OCI-LY1 (cell line): ENCODE results near the gene IL4R.

Experiments
- H2AFZ ChIP-seq: fragments of 200-600 bp; sonication (generic), shearing (Covaris generic); 2 replicates; pipeline ENCODE4 v1.6.0; 2014; ENCODE audit warnings: antibody characterized with exemption, mild to moderate bottlenecking, low read length
- H3F3A ChIP-seq: fragments of 200-600 bp; sonication (generic), shearing (Covaris generic); 2 replicates; pipeline ENCODE4 v1.6.0; 2014; ENCODE audit warnings: mild to moderate bottlenecking, antibody characterized with exemption, low read length, moderate library complexity; ENCODE audit not compliant: insufficient read depth
- H3K27ac ChIP-seq: fragments of 200-600 bp; sonication (generic); 2 replicates; pipeline ENCODE4 v1.5.1; 2014; ENCODE audit warnings: low read length, mixed run types, mild to moderate bottlenecking, low read depth; ENCODE audit not compliant: poor library complexity, severe bottlenecking
- H3K27me3 ChIP-seq: fragments of 200-600 bp; sonication (generic); 2 replicates; pipeline ENCODE4 v1.6.0; 2014; ENCODE audit warnings: antibody characterized with exemption, mild to moderate bottlenecking, low read length, moderate library complexity; ENCODE audit not compliant: insufficient read depth
- H3K36me3 ChIP-seq: fragments of 200-600 bp; sonication (generic); 2 replicates; pipeline ENCODE4 v1.6.1; 2014; ENCODE audit warnings: mild to moderate bottlenecking, antibody characterized with exemption, low read length, moderate library complexity, mixed read lengths; ENCODE audit not compliant: insufficient read depth
- H3K4me1 ChIP-seq: fragments of 200-600 bp; sonication (generic); 2 replicates; pipeline ENCODE4 v1.5.1; 2014; ENCODE audit warnings: mild to moderate bottlenecking, low read length, moderate library complexity; ENCODE audit not compliant: insufficient read depth, severe bottlenecking
- H3K4me2 ChIP-seq: fragments of 200-600 bp; sonication (generic), shearing (Covaris generic); 2 replicates; pipeline ENCODE4 v1.6.1; 2014; ENCODE audit warnings: low read length
- H3K4me3 ChIP-seq: fragments of 200-600 bp; sonication (generic); 2 replicates; pipeline ENCODE4 v1.5.1; 2014; ENCODE audit warnings: low read length, low read depth, mild to moderate bottlenecking, mixed read lengths; ENCODE audit not compliant: poor library complexity, severe bottlenecking
- H3K79me2 ChIP-seq: fragments of 200-600 bp; shearing (Covaris generic); 2 replicates; pipeline ENCODE4 v1.6.1; 2016; ENCODE audit warnings: mixed run types, low read length, mixed read lengths; ENCODE audit not compliant: insufficient read depth
- H3K9ac ChIP-seq: fragments of 200-600 bp; sonication (generic), shearing (Covaris generic); 2 replicates; pipeline ENCODE4 v1.6.1; 2014; ENCODE audit warnings: mild to moderate bottlenecking, low read length, mixed read lengths
- H3K9me2 ChIP-seq: fragments of 200-600 bp; sonication (generic), shearing (Covaris generic); 2 replicates; pipeline ENCODE4 v1.6.1; 2014; ENCODE audit warnings: low read depth, mild to moderate bottlenecking, low read length, mixed read lengths
- H3K9me3 ChIP-seq: fragments of 200-600 bp; shearing (Covaris generic); 2 replicates; pipeline ENCODE4 v1.6.1; 2014; ENCODE audit warnings: low read length, mixed read lengths
- H4K20me1 ChIP-seq: fragments of 200-600 bp; sonication (generic), shearing (Covaris generic); 2 replicates; pipeline ENCODE4 v1.6.0; 2016; ENCODE audit warnings: mild to moderate bottlenecking, low read length; ENCODE audit not compliant: insufficient read depth
- EZH2 ChIP-seq: fragments of 200-600 bp; sonication (generic), shearing (Covaris generic); IDR thresholded peaks from 2 replicates; pipeline ENCODE4 v1.8.0; 2017; ENCODE audit warnings: borderline replicate concordance, mixed run types, mild to moderate bottlenecking, antibody characterized with exemption, low read length, moderate library complexity, mixed read lengths
- TF ChIP-seq, protein P1 (sequence below): fragments of 200-600 bp; sonication (generic), shearing (Covaris generic); IDR thresholded peaks from 2 replicates; pipeline ENCODE4 v1.5.1; 2017; ENCODE audit warnings: mild to moderate bottlenecking, antibody characterized with exemption, low read length, moderate library complexity, mixed read lengths

The IL4R gene

DNA sequence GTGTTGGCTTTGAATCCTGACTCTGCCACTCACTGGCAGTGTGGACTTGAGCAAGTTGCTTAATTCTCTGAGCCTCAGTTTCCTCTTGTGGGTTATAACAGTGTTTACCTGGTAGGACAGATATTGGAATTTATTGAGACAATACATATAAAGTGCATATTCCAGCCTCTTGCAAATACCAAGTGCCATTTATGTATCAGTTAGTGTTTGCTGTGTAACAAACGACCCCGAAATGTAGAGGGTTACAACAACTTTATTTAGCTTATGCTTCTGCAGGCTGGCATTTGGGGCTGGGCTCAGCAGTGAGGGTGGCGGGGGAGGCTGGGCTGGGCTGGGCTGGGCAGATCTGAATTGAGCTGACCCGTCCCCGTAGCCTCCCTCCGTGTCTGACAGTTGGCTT is 45.8 kb downstream of the IL4R start:
- H3K4me1 ChIP-seq, result no peaks in the 10 kb centered on the region
- no peaks in the 10 kb centered on the region for H3F3A ChIP-seq
- no peak overlapping the region for H2AFZ ChIP-seq
- no peak overlapping the region for H3K9ac ChIP-seq
- H4K20me1 ChIP-seq, result no peaks in the 10 kb centered on the region
- H3K79me2 ChIP-seq, result no peaks in the 10 kb centered on the region
- peaks cover 74% of the 10 kb centered on the region for H3K36me3 ChIP-seq
- H3K9me2 ChIP-seq, result no peaks in the 10 kb centered on the region
- TF ChIP-seq EZH2, result no peak
- TF ChIP-seq, protein P1, sequence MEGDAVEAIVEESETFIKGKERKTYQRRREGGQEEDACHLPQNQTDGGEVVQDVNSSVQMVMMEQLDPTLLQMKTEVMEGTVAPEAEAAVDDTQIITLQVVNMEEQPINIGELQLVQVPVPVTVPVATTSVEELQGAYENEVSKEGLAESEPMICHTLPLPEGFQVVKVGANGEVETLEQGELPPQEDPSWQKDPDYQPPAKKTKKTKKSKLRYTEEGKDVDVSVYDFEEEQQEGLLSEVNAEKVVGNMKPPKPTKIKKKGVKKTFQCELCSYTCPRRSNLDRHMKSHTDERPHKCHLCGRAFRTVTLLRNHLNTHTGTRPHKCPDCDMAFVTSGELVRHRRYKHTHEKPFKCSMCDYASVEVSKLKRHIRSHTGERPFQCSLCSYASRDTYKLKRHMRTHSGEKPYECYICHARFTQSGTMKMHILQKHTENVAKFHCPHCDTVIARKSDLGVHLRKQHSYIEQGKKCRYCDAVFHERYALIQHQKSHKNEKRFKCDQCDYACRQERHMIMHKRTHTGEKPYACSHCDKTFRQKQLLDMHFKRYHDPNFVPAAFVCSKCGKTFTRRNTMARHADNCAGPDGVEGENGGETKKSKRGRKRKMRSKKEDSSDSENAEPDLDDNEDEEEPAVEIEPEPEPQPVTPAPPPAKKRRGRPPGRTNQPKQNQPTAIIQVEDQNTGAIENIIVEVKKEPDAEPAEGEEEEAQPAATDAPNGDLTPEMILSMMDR, result no peak
- no peak overlapping the region for H3K4me2 ChIP-seq
- no peaks in the 10 kb centered on the region for H3K9me3 ChIP-seq
- H3K4me3 ChIP-seq, result no peak overlapping the region
- H3K27ac ChIP-seq, result no peak overlapping the region
- no peaks in the 10 kb centered on the region for H3K27me3 ChIP-seq

- Histone ChIP-seq H3K4me3 (no peak overlapping the region), H3K4me2 (no peak overlapping the region), H3K9ac (no peak overlapping the region), H3K9me3 (no peaks in the 10 kb centered on the region), H3K27ac (no peak overlapping the region), H3K9me2 (no peaks in the 10 kb centered on the region), H3K4me1 (peaks cover 4% of the 10 kb centered on the region), H3F3A (no peaks in the 10 kb centered on the region), H3K27me3 (no peaks in the 10 kb centered on the region), H2AFZ (no peak overlapping the region), H3K36me3 (peaks cover 57% of the 10 kb centered on the region), H3K79me2 (no peaks in the 10 kb centered on the region), H4K20me1 (no peaks in the 10 kb centered on the region)
- TF ChIP-seq, protein P1, result no peak
- no peak for TF ChIP-seq EZH2
These were observed 48.2 kb downstream of the IL4R start for GRCh38 chr16:27361987-27362386.

DNA sequence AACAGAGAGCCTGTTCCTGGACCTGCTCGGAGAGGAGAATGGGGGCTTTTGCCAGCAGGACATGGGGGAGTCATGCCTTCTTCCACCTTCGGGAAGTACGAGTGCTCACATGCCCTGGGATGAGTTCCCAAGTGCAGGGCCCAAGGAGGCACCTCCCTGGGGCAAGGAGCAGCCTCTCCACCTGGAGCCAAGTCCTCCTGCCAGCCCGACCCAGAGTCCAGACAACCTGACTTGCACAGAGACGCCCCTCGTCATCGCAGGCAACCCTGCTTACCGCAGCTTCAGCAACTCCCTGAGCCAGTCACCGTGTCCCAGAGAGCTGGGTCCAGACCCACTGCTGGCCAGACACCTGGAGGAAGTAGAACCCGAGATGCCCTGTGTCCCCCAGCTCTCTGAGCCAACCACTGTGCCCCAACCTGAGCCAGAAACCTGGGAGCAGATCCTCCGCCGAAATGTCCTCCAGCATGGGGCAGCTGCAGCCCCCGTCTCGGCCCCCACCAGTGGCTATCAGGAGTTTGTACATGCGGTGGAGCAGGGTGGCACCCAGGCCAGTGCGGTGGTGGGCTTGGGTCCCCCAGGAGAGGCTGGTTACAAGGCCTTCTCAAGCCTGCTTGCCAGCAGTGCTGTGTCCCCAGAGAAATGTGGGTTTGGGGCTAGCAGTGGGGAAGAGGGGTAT is 48.9 kb downstream of the IL4R start:
- Histone ChIP-seq H3K4me3 (no peak overlapping the region), H3K4me1 (peaks cover 11% of the 10 kb centered on the region), H3K27me3 (no peaks in the 10 kb centered on the region), H2AFZ (no peak overlapping the region), H3K9me3 (no peaks in the 10 kb centered on the region), H4K20me1 (no peaks in the 10 kb centered on the region), H3K79me2 (no peaks in the 10 kb centered on the region), H3F3A (no peaks in the 10 kb centered on the region), H3K36me3 (peaks cover 55% of the 10 kb centered on the region), H3K9ac (no peak overlapping the region), H3K4me2 (no peak overlapping the region), H3K27ac (no peak overlapping the region), H3K9me2 (no peaks in the 10 kb centered on the region)
- TF ChIP-seq, protein P1, result no peak
- TF ChIP-seq EZH2, result no peak
